HepG2 (cell line): Measurements from ENCODE around the gene PFN1. TPM values are rescaled to one million over a fixed set of nuclear protein-coding genes. Genes with fewer than 3 reads are reported as not detected.

Experiments used
- BATF2 ChIP-seq: sonication (generic); formaldehyde crosslinking; IDR thresholded peaks from 2 replicates; pipeline ENCODE4 v1.8.0; 2022; ENCODE audit warnings: mild to moderate bottlenecking, missing genetic modification reagents, moderate library complexity
- ETV5 ChIP-seq: IDR thresholded peaks from 2 replicates; pipeline ENCODE4 v1.6.1; 2018; ENCODE audit warnings: missing biosample characterization, missing genetic modification reagents, inconsistent platforms, borderline replicate concordance
- GABPB1 ChIP-seq: IDR thresholded peaks from 2 replicates; pipeline ENCODE4 v1.6.1; 2016; ENCODE audit warnings: mild to moderate bottlenecking, missing genetic modification reagents, moderate library complexity, missing compliant biosample characterization
- MTF1 ChIP-seq: sonication (generic); formaldehyde crosslinking; IDR thresholded peaks from 2 replicates; pipeline ENCODE4 v1.5.0; 2020; ENCODE audit warnings: missing genetic modification reagents
- MXD1 ChIP-seq: sonication (generic); formaldehyde crosslinking; IDR thresholded peaks from 2 replicates; pipeline ENCODE4 v1.4.0; 2020; ENCODE audit warnings: mild to moderate bottlenecking, missing genetic modification reagents
- NAIF1 ChIP-seq: sonication (generic); formaldehyde crosslinking; IDR thresholded peaks from 2 replicates; pipeline ENCODE4 v1.5.0; 2020; ENCODE audit warnings: mild to moderate bottlenecking, missing genetic modification reagents, borderline replicate concordance
- RBM39 ChIP-seq: fragments of 200-400 bp; formaldehyde crosslinking; IDR thresholded peaks from one replicate; pipeline ENCODE4 v1.6.1; 2018; ENCODE audit warnings: antibody characterized with exemption, mild to moderate bottlenecking, low read depth, low read length; ENCODE audit not compliant: poor library complexity, severe bottlenecking
- RFXANK ChIP-seq: IDR thresholded peaks from 2 replicates; pipeline ENCODE4 v1.6.1; 2016
- SRF ChIP-seq: IDR thresholded peaks from 2 replicates; pipeline ENCODE4 v1.6.1; 2011; ENCODE audit warnings: mild to moderate bottlenecking, low read depth, low read length, moderate library complexity
- THAP11 ChIP-seq: IDR thresholded peaks from 2 replicates; pipeline ENCODE4 v1.6.1; 2016; ENCODE audit warnings: missing biosample characterization, missing genetic modification reagents
- TOE1 ChIP-seq: sonication (generic); formaldehyde crosslinking; IDR thresholded peaks from 2 replicates; pipeline ENCODE4 v1.4.0; 2020; ENCODE audit warnings: mild to moderate bottlenecking, missing genetic modification reagents
- ZNF207 ChIP-seq: fragments of 450-650 bp; IDR thresholded peaks from 2 replicates; pipeline ENCODE4 v1.6.1; 2016; ENCODE audit warnings: antibody characterized with exemption, borderline replicate concordance
- ZNF33A ChIP-seq: sonication (generic); formaldehyde crosslinking; IDR thresholded peaks from 2 replicates; pipeline ENCODE4 v1.5.1; 2020; ENCODE audit warnings: missing genetic modification reagents, mild to moderate bottlenecking, moderate library complexity, borderline replicate concordance
- ZNF543 ChIP-seq: sonication (generic); formaldehyde crosslinking; IDR thresholded peaks from 2 replicates; pipeline ENCODE4 v1.4.0; 2020; ENCODE audit warnings: mild to moderate bottlenecking, missing genetic modification reagents
- ZNF749 ChIP-seq: sonication (generic); formaldehyde crosslinking; IDR thresholded peaks from 2 replicates; pipeline ENCODE4 v1.8.0; 2022; ENCODE audit warnings: mild to moderate bottlenecking, missing genetic modification reagents, moderate library complexity, borderline replicate concordance
- polyA plus RNA-seq, 8 experiments: library from polyadenylated mRNA; depleted of rRNA in 3 of 8; stranded (reverse) in 7 of 8; unstranded in 1 of 8; fragments of >200 nt; fragmentation: Illumina TruSeq in 4 of 8; extraction: Trizol in 4 of 8; gene quantifications; 2 replicates each; pipeline versions ENCODE4 v1.2.1 to v1.2.3, GENCODE V29; 2011 to 2016; ENCODE audit warnings: low read depth in 4 of 8, missing spikeins in 1 of 8, mixed read lengths in 1 of 8; ENCODE audit not compliant: insufficient read depth in 1 of 8
- total RNA-seq, 5 experiments: library from RNA; depleted of rRNA; stranded (reverse); fragments of >200 nt; fragmentation: Illumina TruSeq; extraction: Trizol; gene quantifications; 2 replicates each; pipeline ENCODE4 v1.2.3, GENCODE V29; 2016; ENCODE audit warnings: low read depth in 1 of 5
- TF ChIP-seq, protein P1 (sequence below), 2 experiments: fragments of 450-650 bp in 1 of 2; sonication (generic) in 1 of 2; formaldehyde crosslinking in 1 of 2; IDR thresholded peaks; 2 replicates each; pipeline versions ENCODE4 v1.6.1 to v1.8.0; 2016 to 2022; ENCODE audit warnings: antibody characterized with exemption in 1 of 2, mild to moderate bottlenecking in 1 of 2, missing genetic modification reagents in 1 of 2
- TF ChIP-seq, protein P2 (sequence below): IDR thresholded peaks from 2 replicates; pipeline ENCODE4 v1.6.1; 2016; ENCODE audit warnings: missing compliant biosample characterization, missing genetic modification reagents, borderline replicate concordance

PFN1 gene
- total and polyA plus RNA-seq, 2 of the 13 experiments (the other 11 are each of a cell fraction or from before 2014, with no cell fraction given), result 494 to 613 TPM

DNA sequence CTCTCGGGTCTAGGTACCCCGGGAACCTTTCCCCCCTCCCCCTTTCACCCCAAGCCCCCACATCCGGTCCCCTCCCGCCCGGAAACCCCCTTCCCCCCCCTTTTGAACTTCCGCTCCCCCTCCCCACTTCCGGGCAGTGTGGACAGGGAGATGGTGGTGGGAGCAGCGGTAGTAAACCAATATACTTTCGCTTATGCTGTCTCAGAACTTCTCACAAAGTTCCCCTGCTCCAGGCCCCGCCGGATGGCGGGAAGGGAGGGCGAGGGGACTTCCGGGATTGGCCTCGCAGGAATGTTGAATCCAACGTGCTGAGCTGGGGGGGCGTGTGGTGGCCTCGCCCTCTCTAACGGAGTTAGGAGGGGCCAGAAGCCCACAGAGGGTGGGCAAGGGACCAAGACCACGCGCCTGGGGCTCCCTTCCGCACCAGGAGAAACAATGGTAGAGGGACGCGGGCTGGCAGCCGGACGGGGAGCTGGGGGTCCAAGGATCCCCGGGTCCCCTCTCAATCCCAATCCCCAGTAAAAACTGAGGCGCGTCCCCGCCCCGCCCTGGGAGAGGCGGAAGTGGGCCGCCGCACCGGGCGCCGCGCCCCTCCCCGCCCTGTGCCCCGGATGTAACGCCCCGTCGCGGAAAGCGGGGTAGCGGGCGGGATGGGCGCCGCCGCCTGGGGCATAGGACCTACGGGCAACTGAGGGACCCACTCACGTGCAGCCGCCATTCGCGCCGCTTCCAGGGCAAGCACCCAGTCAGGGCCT, 742 bp downstream of the PFN1 start (continued):
- TF ChIP-seq ZNF207 (no peak), BATF2 (CRISPR knock-in tag) (no peak), GABPB1 (CRISPR knock-in tag) (peak; percentile 88), MTF1 (no peak), SRF (no peak), ZNF33A (CRISPR knock-in tag) (no peak), THAP11 (CRISPR knock-in tag) (peak; percentile 4), RFXANK (CRISPR knock-in tag) (no peak), ETV5 (CRISPR knock-in tag) (peak; percentile 21; the same call in 1 of the 2 replicates), ZNF543 (CRISPR knock-in tag) (peak; percentile 44; the same call in 1 of the 2 replicates), TOE1 (CRISPR knock-in tag) (no peak; the same call in 1 of the 2 replicates), NAIF1 (CRISPR knock-in tag) (no peak), RBM39 (peak; percentile 70), ZNF749 (CRISPR knock-in tag) (no peak), MXD1 (peak; percentile 72; the same call in 1 of the 2 replicates)
- TF ChIP-seq, protein P1, sequence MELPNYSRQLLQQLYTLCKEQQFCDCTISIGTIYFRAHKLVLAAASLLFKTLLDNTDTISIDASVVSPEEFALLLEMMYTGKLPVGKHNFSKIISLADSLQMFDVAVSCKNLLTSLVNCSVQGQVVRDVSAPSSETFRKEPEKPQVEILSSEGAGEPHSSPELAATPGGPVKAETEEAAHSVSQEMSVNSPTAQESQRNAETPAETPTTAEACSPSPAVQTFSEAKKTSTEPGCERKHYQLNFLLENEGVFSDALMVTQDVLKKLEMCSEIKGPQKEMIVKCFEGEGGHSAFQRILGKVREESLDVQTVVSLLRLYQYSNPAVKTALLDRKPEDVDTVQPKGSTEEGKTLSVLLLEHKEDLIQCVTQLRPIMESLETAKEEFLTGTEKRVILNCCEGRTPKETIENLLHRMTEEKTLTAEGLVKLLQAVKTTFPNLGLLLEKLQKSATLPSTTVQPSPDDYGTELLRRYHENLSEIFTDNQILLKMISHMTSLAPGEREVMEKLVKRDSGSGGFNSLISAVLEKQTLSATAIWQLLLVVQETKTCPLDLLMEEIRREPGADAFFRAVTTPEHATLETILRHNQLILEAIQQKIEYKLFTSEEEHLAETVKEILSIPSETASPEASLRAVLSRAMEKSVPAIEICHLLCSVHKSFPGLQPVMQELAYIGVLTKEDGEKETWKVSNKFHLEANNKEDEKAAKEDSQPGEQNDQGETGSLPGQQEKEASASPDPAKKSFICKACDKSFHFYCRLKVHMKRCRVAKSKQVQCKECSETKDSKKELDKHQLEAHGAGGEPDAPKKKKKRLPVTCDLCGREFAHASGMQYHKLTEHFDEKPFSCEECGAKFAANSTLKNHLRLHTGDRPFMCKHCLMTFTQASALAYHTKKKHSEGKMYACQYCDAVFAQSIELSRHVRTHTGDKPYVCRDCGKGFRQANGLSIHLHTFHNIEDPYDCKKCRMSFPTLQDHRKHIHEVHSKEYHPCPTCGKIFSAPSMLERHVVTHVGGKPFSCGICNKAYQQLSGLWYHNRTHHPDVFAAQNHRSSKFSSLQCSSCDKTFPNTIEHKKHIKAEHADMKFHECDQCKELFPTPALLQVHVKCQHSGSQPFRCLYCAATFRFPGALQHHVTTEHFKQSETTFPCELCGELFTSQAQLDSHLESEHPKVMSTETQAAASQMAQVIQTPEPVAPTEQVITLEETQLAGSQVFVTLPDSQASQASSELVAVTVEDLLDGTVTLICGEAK (IDR thresholded peaks at IDR 0.05), result no peak
- TF ChIP-seq, protein P1 (CRISPR knock-in tag; IDR thresholded peaks at IDR 0.05), result 0 out of 2 replicates have a peak, but pooled peaks have one; percentile 5
- TF ChIP-seq, protein P2, sequence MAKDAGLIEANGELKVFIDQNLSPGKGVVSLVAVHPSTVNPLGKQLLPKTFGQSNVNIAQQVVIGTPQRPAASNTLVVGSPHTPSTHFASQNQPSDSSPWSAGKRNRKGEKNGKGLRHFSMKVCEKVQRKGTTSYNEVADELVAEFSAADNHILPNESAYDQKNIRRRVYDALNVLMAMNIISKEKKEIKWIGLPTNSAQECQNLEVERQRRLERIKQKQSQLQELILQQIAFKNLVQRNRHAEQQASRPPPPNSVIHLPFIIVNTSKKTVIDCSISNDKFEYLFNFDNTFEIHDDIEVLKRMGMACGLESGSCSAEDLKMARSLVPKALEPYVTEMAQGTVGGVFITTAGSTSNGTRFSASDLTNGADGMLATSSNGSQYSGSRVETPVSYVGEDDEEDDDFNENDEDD (CRISPR knock-in tag), result peak; percentile 58; the same call in 1 of the 2 replicates
